SK-N-SH (cell line): Measurements from ENCODE around the gene CISTR. TPM values are rescaled to one million over a fixed set of nuclear protein-coding genes. Genes with fewer than 3 reads are reported as not detected.

Experiments
- CTCF ChIA-PET: fragments of 300-600, 350-600 bp; formaldehyde crosslinking; extraction: SDS; loops from one replicate; lab custom pipeline; 2021; lab: Yijun Ruan, JAX
- POLR2A ChIA-PET: fragments of 350-600 bp; sonication (Branson Sonifier 250); formaldehyde crosslinking; extraction: SDS; loops from one replicate; lab custom pipeline; 2020; ENCODE audit warnings: antibody characterized with exemption, inconsistent platforms; lab: Yijun Ruan, JAX
- DNase-seq: peaks from one replicate; pipeline ENCODE4 v3.0.0; 2012
- H2AFZ ChIP-seq: fragments of 200-600 bp; sonication (generic); 2 replicates; pipeline ENCODE4 v1.8.1; 2016; ENCODE audit warnings: antibody characterized with exemption, mild to moderate bottlenecking, low read depth
- H3F3A ChIP-seq: fragments of 200-600 bp; sonication (generic); replicated peaks from 2 replicates; pipeline ENCODE3; 2016; ENCODE audit warnings: antibody characterized with exemption, mild to moderate bottlenecking; ENCODE audit not compliant: insufficient read depth
- H3K27ac ChIP-seq, 2 experiments: fragments of 200-500 bp in 1 of 2; fragments of 200-600 bp in 1 of 2; sonication (Bioruptor generic) in 1 of 2; sonication (generic), shearing (Covaris generic) in 1 of 2; 2 replicates each; pipeline versions ENCODE4 v1.5.1 to v1.6.1; 2014 to 2016; ENCODE audit warnings: low read depth in 2 of 2, inconsistent platforms in 1 of 2, low read length in 1 of 2, mild to moderate bottlenecking in 1 of 2, mixed read lengths in 1 of 2
- H3K27me3 ChIP-seq: fragments of 200-600 bp; sonication (generic), shearing (Covaris generic); 2 replicates; pipeline ENCODE4 v1.6.1; 2016; ENCODE audit warnings: mixed run types; ENCODE audit not compliant: insufficient read depth
- H3K36me3 ChIP-seq, 2 experiments: fragments of 200-500 bp in 1 of 2; fragments of 200-600 bp in 1 of 2; sonication (Bioruptor generic) in 1 of 2; sonication (generic) in 1 of 2; replicated peaks in 1 of 2; 2 replicates each; pipeline versions ENCODE3 to v1.5.1; 2014 to 2016; ENCODE audit warnings: low read length in 1 of 2, mild to moderate bottlenecking in 1 of 2; ENCODE audit not compliant: insufficient read depth in 2 of 2, control insufficient read depth in 1 of 2
- H3K4me1 ChIP-seq, 2 experiments: fragments of 200-500 bp in 1 of 2; fragments of 200-600 bp in 1 of 2; sonication (Bioruptor generic) in 1 of 2; sonication (generic), shearing (Covaris generic) in 1 of 2; 2 replicates each; pipeline versions ENCODE4 v1.5.1 to v1.6.1; 2014 to 2016; ENCODE audit warnings: low read depth in 1 of 2, low read length in 1 of 2, mixed run types in 1 of 2; ENCODE audit not compliant: insufficient read depth in 2 of 2, control insufficient read depth in 1 of 2
- H3K4me2 ChIP-seq: fragments of 200-600 bp; sonication (generic), shearing (Covaris generic); 2 replicates; pipeline ENCODE4 v1.6.1; 2017; ENCODE audit warnings: mixed run types
- H3K4me3 ChIP-seq, 2 experiments: fragments of 200-500 bp in 1 of 2; fragments of 200-600 bp in 1 of 2; sonication (Bioruptor generic) in 1 of 2; sonication (generic), shearing (Covaris generic) in 1 of 2; 2 replicates each; pipeline versions ENCODE4 v1.5.1 to v1.8.1; 2014 to 2016; ENCODE audit warnings: low read depth in 2 of 2, inconsistent platforms in 1 of 2, low read length in 1 of 2, mild to moderate bottlenecking in 1 of 2, mixed read lengths in 1 of 2, moderate library complexity in 1 of 2
- H3K79me2 ChIP-seq: fragments of 200-600 bp; sonication (generic); 2 replicates; pipeline ENCODE4 v1.8.1; 2017; ENCODE audit warnings: mild to moderate bottlenecking; ENCODE audit not compliant: insufficient read depth
- H3K9ac ChIP-seq: fragments of 200-600 bp; sonication (generic); 2 replicates; pipeline ENCODE4 v1.6.1; 2017; ENCODE audit warnings: mixed run types
- H3K9me2 ChIP-seq: fragments of 200-600 bp; sonication (generic); 2 replicates; pipeline ENCODE4 v1.6.1; 2017; ENCODE audit warnings: mixed run types
- H3K9me3 ChIP-seq: fragments of 200-600 bp; sonication (generic); 2 replicates; pipeline ENCODE4 v1.6.1; 2017; ENCODE audit warnings: mixed run types, mild to moderate bottlenecking, moderate library complexity
- H4K20me1 ChIP-seq: fragments of 200-600 bp; sonication (generic); 2 replicates; pipeline ENCODE4 v1.6.1; 2017; ENCODE audit warnings: mild to moderate bottlenecking, mixed run types; ENCODE audit not compliant: insufficient read depth
- CTCF ChIP-seq: fragments of 200-600 bp; sonication (generic); IDR thresholded peaks from 2 replicates; pipeline ENCODE4 v1.6.1; 2017; ENCODE audit warnings: antibody characterized with exemption, mild to moderate bottlenecking, moderate library complexity
- EP300 ChIP-seq, 2 experiments: IDR thresholded peaks; 2 replicates each; pipeline versions ENCODE4 v1.4.0 to v1.6.1; 2012; ENCODE audit warnings: borderline replicate concordance in 1 of 2, low read depth in 1 of 2, low read length in 1 of 2
- EZH2phosphoT487 ChIP-seq: fragments of 200-600 bp; sonication (generic); IDR thresholded peaks from 2 replicates; pipeline ENCODE4 v1.6.1; 2017; ENCODE audit warnings: low read depth, mixed run types, mild to moderate bottlenecking, antibody characterized with exemption, moderate library complexity, borderline replicate concordance
- FOSL2 ChIP-seq: IDR thresholded peaks from 2 replicates; pipeline ENCODE4 v1.4.0; 2012; ENCODE audit warnings: low read depth, mild to moderate bottlenecking, moderate library complexity, borderline replicate concordance
- FOXJ3 ChIP-seq: sonication (generic); formaldehyde crosslinking; IDR thresholded peaks from 2 replicates; pipeline ENCODE4 v1.5.1; 2020; ENCODE audit warnings: mild to moderate bottlenecking, missing genetic modification reagents
- GABPA ChIP-seq: IDR thresholded peaks from 2 replicates; pipeline ENCODE4 v1.4.0; 2012; ENCODE audit warnings: low read depth, mild to moderate bottlenecking
- GATA2 ChIP-seq: sonication (generic); formaldehyde crosslinking; IDR thresholded peaks from 2 replicates; pipeline ENCODE4 v1.5.0; 2020; ENCODE audit warnings: mild to moderate bottlenecking, missing genetic modification reagents
- JUND ChIP-seq: IDR thresholded peaks from 2 replicates; pipeline ENCODE4 v1.4.0; 2012
- MAX ChIP-seq: IDR thresholded peaks from 2 replicates; pipeline ENCODE4 v1.4.0; 2012; ENCODE audit warnings: low read depth
- MEF2A ChIP-seq: IDR thresholded peaks from 2 replicates; pipeline ENCODE4 v1.4.0; 2012; ENCODE audit warnings: low read depth, borderline replicate concordance
- NFIC ChIP-seq: IDR thresholded peaks from 2 replicates; pipeline ENCODE4 v1.4.0; 2012; ENCODE audit warnings: borderline replicate concordance
- PBX3 ChIP-seq: IDR thresholded peaks from 2 replicates; pipeline ENCODE4; 2012
- RXRA ChIP-seq: IDR thresholded peaks from 2 replicates; pipeline ENCODE4 v1.4.0; 2012; ENCODE audit warnings: low read depth, mild to moderate bottlenecking, borderline replicate concordance
- SIN3A ChIP-seq: IDR thresholded peaks from 2 replicates; pipeline ENCODE4 v1.6.1; 2012; ENCODE audit warnings: low read depth, mild to moderate bottlenecking, low read length, moderate library complexity, borderline replicate concordance
- TCF12 ChIP-seq: IDR thresholded peaks from 2 replicates; pipeline ENCODE4 v1.4.0; 2012
- USF2 ChIP-seq: fragments of 150-350 bp; IDR thresholded peaks from 2 replicates; pipeline ENCODE4 v1.6.1; 2017; ENCODE audit warnings: antibody characterized with exemption, low read length, low read depth, borderline replicate concordance
- ZBTB33 ChIP-seq: IDR thresholded peaks from 2 replicates; pipeline ENCODE4 v1.4.0; 2012; ENCODE audit warnings: low read depth, borderline replicate concordance
- WGBS: methylation state at CpG from one replicate; pipeline ENCODE4 v1.1.6; 2017; ENCODE audit warnings: low lambda C conversion rate; 5-methylcytosine and 5-hydroxymethylcytosine counted together
- polyA plus RNA-seq, 3 experiments: library from polyadenylated mRNA; depleted of rRNA; stranded (reverse); fragments of >200 nt; gene quantifications; 2 replicates each; pipeline ENCODE4 v1.2.3, GENCODE V29; 2012

Gene CISTR
- polyA plus RNA-seq, 1 of the 3 experiments (the other 2 are of a cell fraction) = not detected

GRCh38 chr12:53733807-53734200 lies 18.0 kb downstream of the CISTR start (continued):
- TF ChIP-seq EZH2phosphoT487 = no peak
- TF ChIP-seq GATA2 (CRISPR knock-in tag) = no peak
- no peak for TF ChIP-seq USF2

GRCh38 chr12:53733051-53733806 lies 18.6 kb downstream of the CISTR start:
- H3K27ac ChIP-seq = peak overlapping the region in 1 of 2 experiments; percentile 14; a peak in 2 of 4 replicates
- H4K20me1 ChIP-seq = no peaks in the 10 kb centered on the region
- no peaks in the 10 kb centered on the region; a peak in 1 of 4 replicates for H3K4me1 ChIP-seq
- no peaks in the 10 kb centered on the region for H3K9me3 ChIP-seq
- no peak overlapping the region for H2AFZ ChIP-seq
- H3K79me2 ChIP-seq = no peaks in the 10 kb centered on the region
- DNase-seq = no peak
- peaks cover 36% of the 10 kb centered on the region for H3K27me3 ChIP-seq
- CTCF ChIA-PET = interaction anchor here (1.6 to 19.3 kb wide), 5 partner anchors 10 to 58 kb away, joined by 4 to 356 read pairs (median 6); partner anchors contain the start of gene ATP5MC2
- peaks cover 15% of the 10 kb centered on the region for H3F3A ChIP-seq
- H3K36me3 ChIP-seq = no peaks in the 10 kb centered on the region
- POLR2A ChIA-PET = no interaction called here
- no peak overlapping the region for H3K9ac ChIP-seq
- H3K4me2 ChIP-seq = no peak overlapping the region
- no peak overlapping the region for H3K4me3 ChIP-seq
- 56% methylated on average over 2 of the region's 2 CpGs for WGBS
- no peaks in the 10 kb centered on the region for H3K9me2 ChIP-seq
- TF ChIP-seq EP300 (IDR thresholded peaks at IDR 0.05; ENCODE audit: borderline replicate concordance in 1 of 2, low read depth in 1 of 2, low read length in 1 of 2) (peak in 1 of 2 experiments; percentile 21; a peak in 1 of 4 replicates), GABPA (no peak), GATA2 (CRISPR knock-in tag) (no peak), RXRA (no peak; the same call in 1 of the 2 replicates), SIN3A (no peak), TCF12 (peak; percentile 66), NFIC (peak; percentile 82), FOXJ3 (no peak), ZBTB33 (no peak), FOSL2 (0 out of 2 replicates have a peak, but pooled peaks have one; percentile 36), CTCF (no peak), JUND (peak; percentile 55), MAX (no peak), MEF2A (no peak), PBX3 (peak; percentile 65)
- TF ChIP-seq, all 33 proteins: peak for 6
